ENCODE data around the gene TOMM6. TPM values are rescaled to one million over a fixed set of nuclear protein-coding genes. Genes with fewer than 3 reads are reported as not detected.

TOMM6 gene
- total RNA-seq, 2 donors from 2014 or later, result 158 to 233 TPM

- no peak for DNase-seq (ENCODE audit: low spot score)
- TF ChIP-seq POLR2AphosphoS5 (IDR thresholded peaks at IDR 0.05), result no peak
- no peak for TF ChIP-seq CTCF (IDR thresholded peaks at IDR 0.05)
- TF ChIP-seq POLR2A (IDR thresholded peaks at IDR 0.05), result no peak
- Histone ChIP-seq H3K27me3 (replicated peaks; ENCODE audit: insufficient read depth) (no peaks in the 10 kb centered on the region), H3K36me3 (no peaks in the 10 kb centered on the region), H3K27ac (no peak overlapping the region), H3K4me1 (replicated peaks) (no peaks in the 10 kb centered on the region), H3K9me3 (no peaks in the 10 kb centered on the region), H3K4me3 (no peak overlapping the region)
- 86% methylated on average over 6 of the region's 6 CpGs for WGBS
- intact Hi-C loops (cut with DNase I), result no loop called here
Observed at GRCh38 chr6:41743406-41744235, 43.9 kb upstream of the TOMM6 start.

GRCh38 chr6:41744236-41744787 lies 43.2 kb upstream of the TOMM6 start:
- DNase-seq (ENCODE audit: low spot score), result no peak
- TF ChIP-seq POLR2A (IDR thresholded peaks at IDR 0.05) (no peak), POLR2AphosphoS5 (IDR thresholded peaks at IDR 0.05) (no peak), CTCF (IDR thresholded peaks at IDR 0.05) (no peak)
- H3K27me3 ChIP-seq (replicated peaks; ENCODE audit: insufficient read depth), result no peaks in the 10 kb centered on the region
- H3K4me3 ChIP-seq, result no peak overlapping the region
- H3K9me3 ChIP-seq, result no peaks in the 10 kb centered on the region
- H3K36me3 ChIP-seq, result no peaks in the 10 kb centered on the region
- no peaks in the 10 kb centered on the region for H3K4me1 ChIP-seq (replicated peaks)
- H3K27ac ChIP-seq, result no peak overlapping the region
- WGBS, result 89% methylated on average over 7 of the region's 7 CpGs
- intact Hi-C loops (cut with DNase I), result no loop called here

GRCh38 chr6:41746107-41746506 lies 41.4 kb upstream of the TOMM6 start:
- Histone ChIP-seq H3K36me3 (no peaks in the 10 kb centered on the region), H3K27me3 (replicated peaks; ENCODE audit: insufficient read depth) (no peaks in the 10 kb centered on the region), H3K4me3 (no peak overlapping the region), H3K9me3 (no peaks in the 10 kb centered on the region), H3K4me1 (replicated peaks) (no peaks in the 10 kb centered on the region), H3K27ac (no peak overlapping the region)
- DNase-seq (ENCODE audit: low spot score), result no peak
- WGBS, result 95% methylated on average over 10 of the region's 10 CpGs
- intact Hi-C loops (cut with DNase I), result no loop called here
- TF ChIP-seq CTCF (IDR thresholded peaks at IDR 0.05) (no peak), POLR2AphosphoS5 (IDR thresholded peaks at IDR 0.05) (no peak), POLR2A (IDR thresholded peaks at IDR 0.05) (no peak)

- peak within 1 kb of the TSS; percentile 27 to 64 for H3K27ac ChIP-seq
- H3K36me3 ChIP-seq, result no peaks in the 10 kb centered on the region
- TF ChIP-seq POLR2AphosphoS5 (IDR thresholded peaks at IDR 0.05), result peak; percentile 84
- no peak for TF ChIP-seq CTCF (IDR thresholded peaks at IDR 0.05)
- no peak within 1 kb of the TSS for H3K4me3 ChIP-seq
- H3K4me1 ChIP-seq (replicated peaks), result no peaks in the 10 kb centered on the region
- 46% methylated on average over 15 of the region's 15 CpGs for WGBS
- H3K9me3 ChIP-seq, result no peaks in the 10 kb centered on the region
- H3K27me3 ChIP-seq (replicated peaks; ENCODE audit: insufficient read depth), result no peaks in the 10 kb centered on the region
- peak; percentile 85 for DNase-seq (ENCODE audit: low spot score)
- intact Hi-C loops (cut with DNase I), result no loop called here
Observed at GRCh38 chr6:41747256-41748101, 40.0 kb upstream of the TOMM6 start, which contains the start of gene PGC. Gene PGC, minus strand, starts transcription at chr6:41747397. Its CDS starts 63 bp downstream, at chr6:41747334.

Data from prostate gland (tissue), 2 donors.